ENCODE measurements around the gene PPM1L. TPM values are rescaled to one million over a fixed set of nuclear protein-coding genes. Genes with fewer than 3 reads are reported as not detected.

The PPM1L gene
- total RNA-seq, 1 donor: 2.5 TPM

GRCh38 chr3:160804762-160805161, 48.7 kb downstream of the PPM1L start:
- H3K4me3 ChIP-seq (ENCODE audit: low read depth, low read length): no peak overlapping the region
- TF ChIP-seq, protein P1, sequence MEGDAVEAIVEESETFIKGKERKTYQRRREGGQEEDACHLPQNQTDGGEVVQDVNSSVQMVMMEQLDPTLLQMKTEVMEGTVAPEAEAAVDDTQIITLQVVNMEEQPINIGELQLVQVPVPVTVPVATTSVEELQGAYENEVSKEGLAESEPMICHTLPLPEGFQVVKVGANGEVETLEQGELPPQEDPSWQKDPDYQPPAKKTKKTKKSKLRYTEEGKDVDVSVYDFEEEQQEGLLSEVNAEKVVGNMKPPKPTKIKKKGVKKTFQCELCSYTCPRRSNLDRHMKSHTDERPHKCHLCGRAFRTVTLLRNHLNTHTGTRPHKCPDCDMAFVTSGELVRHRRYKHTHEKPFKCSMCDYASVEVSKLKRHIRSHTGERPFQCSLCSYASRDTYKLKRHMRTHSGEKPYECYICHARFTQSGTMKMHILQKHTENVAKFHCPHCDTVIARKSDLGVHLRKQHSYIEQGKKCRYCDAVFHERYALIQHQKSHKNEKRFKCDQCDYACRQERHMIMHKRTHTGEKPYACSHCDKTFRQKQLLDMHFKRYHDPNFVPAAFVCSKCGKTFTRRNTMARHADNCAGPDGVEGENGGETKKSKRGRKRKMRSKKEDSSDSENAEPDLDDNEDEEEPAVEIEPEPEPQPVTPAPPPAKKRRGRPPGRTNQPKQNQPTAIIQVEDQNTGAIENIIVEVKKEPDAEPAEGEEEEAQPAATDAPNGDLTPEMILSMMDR (IDR thresholded peaks at IDR 0.05; ENCODE audit: insufficient read depth, low read length): no peak
- DNase-seq (ENCODE audit: low read depth): no peak

GRCh38 chr3:160806094-160806493, 50.1 kb downstream of the PPM1L start:
- no peak for DNase-seq (ENCODE audit: low read depth)
- TF ChIP-seq, protein P1 (IDR thresholded peaks at IDR 0.05; ENCODE audit: insufficient read depth, low read length): no peak
- no peak overlapping the region for H3K4me3 ChIP-seq (ENCODE audit: low read depth, low read length)

GRCh38 chr3:160806686-160807085, 50.7 kb downstream of the PPM1L start:
- no peak for DNase-seq (ENCODE audit: low read depth)

DNA sequence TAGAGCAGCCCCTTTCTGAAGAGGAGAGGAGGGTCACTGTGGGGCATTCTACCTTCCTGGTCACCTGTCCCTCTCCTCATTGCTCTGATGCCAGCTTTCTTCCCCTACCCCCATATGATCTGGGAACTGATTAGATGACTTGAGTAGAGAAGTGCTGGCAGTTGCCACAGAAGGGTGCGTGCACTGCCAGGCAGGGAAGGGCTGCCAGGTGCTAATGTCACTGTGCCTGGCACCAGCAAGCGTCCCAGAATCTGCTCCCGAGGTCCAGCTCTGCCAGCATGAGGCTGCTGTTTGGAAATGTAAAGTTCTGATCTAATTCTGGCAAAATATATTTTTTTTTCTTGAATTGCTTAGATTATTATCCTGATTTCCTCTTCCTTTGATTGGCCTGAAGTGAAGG, 52.8 kb downstream of the PPM1L start:
- TF ChIP-seq, protein P1 (IDR thresholded peaks at IDR 0.05; ENCODE audit: insufficient read depth, low read length): no peak
- DNase-seq (ENCODE audit: low read depth): no peak
- no peak overlapping the region for H3K4me3 ChIP-seq (ENCODE audit: low read depth, low read length)

More at GRCh38 chr3:160806686-160807085, 50.7 kb downstream of the PPM1L start:
- TF ChIP-seq, protein P1 (IDR thresholded peaks at IDR 0.05; ENCODE audit: insufficient read depth, low read length): no peak
- H3K4me3 ChIP-seq (ENCODE audit: low read depth, low read length): no peak overlapping the region

- no peak for DNase-seq (ENCODE audit: low read depth)
- TF ChIP-seq, protein P1 (IDR thresholded peaks at IDR 0.05; ENCODE audit: insufficient read depth, low read length): no peak
- no peak overlapping the region for H3K4me3 ChIP-seq (ENCODE audit: low read depth, low read length)
These were observed 53.4 kb downstream of the PPM1L start for GRCh38 chr3:160809453-160809852.

DNA sequence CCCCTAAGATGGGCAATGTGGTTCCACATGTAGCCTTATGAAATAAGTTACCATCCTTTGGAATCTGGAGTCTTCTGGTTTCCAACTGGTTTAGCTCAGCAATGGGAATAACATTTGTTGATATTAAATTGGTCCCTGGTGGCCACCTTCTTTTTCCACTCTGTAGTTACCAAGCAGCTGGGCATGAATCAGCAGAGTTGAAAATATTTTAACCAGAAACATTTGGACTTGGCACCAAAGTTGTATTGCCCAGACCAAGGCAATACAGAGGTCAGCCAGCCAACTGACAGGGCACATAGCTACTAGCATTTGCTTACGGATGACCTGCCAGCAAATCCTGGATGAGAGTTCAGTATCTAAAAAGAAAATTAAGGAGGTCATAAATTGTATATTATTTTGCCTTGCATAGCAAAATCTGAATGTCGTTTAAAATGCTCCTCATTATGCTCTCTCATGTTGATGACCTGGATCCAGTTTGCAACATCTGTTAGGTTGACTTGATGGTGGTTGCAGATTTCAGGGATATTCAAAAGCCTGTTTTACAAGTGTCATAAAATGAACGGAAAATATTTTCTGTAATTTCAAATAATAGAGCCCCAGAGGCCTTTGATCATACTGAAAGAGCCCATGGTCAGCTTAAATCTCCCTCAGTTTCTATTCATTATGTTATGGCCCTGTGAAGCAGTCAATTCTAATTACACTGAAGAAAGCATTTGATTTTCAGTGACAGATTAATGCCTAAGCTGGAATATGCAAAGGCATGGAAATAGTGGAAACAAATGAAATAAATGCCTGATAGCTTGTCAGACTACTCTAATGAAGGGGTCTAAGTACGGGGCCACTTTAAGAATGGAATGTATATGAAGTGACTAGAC, 54.6 kb downstream of the PPM1L start:
- TF ChIP-seq, protein P1 (IDR thresholded peaks at IDR 0.05; ENCODE audit: insufficient read depth, low read length): no peak
- no peak overlapping the region for H3K4me3 ChIP-seq (ENCODE audit: low read depth, low read length)
- peak; percentile 29 for DNase-seq (ENCODE audit: low read depth)
